Stimulated activated CD8-positive, alpha-beta memory T cell treated with anti-CD3 and anti-CD28 coated beads, Interleukin-12 subunit alpha, Interleukin-12 subunit beta, amount 100 ng/mL, for 24 hours (primary cell): ENCODE data around the gene NFATC1.

Source experiments
- DNase-seq: peaks from one replicate; pipeline ENCODE4 v3.0.0-alpha.2; 2020; ENCODE audit errors: extremely low read depth

NFATC1 gene

DNA sequence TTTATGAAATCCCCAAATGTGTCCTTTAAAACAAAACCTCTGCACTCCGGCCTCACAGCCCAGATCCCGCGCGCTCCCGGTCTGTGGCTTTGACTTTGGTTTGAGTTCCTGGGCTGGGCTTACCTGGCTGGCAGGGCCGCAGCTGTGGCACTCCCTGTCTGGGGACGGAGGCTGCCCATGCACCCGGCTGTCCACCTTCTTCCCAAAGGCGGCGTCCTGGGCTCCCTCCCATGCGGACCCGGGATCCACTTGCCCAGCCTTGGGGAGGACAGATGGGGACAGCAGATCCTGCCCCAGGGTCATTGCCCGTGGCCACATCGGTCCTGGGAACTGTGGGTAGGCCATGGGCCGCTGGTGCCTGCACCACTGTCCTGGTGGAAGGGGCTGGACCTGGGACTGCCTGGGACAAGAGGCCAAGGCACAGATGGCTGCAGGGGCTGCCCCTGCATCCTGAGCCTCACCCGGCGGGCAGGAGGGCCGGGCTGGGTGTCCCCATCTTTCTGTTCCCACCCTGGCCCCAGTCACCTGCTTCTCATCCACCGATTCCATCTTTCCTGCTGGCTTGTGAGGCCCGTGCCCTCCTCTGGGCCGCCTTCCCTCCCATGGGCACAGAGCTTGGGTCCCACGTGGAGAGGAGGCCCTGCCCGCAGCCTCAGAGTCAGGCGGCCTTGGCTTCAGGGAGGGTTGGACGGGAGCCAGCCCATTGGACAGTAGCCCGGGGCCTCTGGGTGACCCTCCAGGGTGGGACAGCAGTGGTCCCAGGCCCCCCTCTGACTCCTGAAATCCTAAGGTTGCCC, 27.7 kb downstream of the NFATC1 start:
- DNase-seq, result no peak

DNA sequence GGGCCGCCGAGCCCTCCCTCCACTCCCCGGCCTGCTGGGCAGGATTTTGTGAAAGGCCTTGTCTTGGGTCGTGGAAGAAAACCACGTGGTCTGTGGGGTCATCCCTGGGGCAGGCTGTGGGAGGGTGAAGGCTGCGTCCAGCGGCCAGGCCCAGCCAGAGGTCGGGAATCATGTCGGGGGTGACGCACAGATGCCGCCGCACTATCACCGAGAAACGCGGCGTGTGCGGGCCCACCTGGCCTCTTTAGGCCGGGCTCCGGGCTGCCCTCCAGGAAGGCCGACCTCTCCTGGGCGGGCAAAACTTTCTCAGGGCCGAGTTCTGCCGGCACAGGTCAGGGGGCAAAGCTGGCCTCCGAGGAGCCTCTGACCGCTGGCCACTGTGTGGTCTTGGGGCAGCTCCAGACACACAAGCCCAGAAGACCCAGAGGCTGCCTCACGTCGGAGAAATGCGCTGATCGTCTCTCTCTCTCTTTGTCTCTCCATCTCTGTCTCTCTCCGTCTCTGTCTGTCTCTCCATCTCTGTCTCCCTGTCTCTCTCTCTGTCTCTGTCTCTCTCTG, 28.4 kb downstream of the NFATC1 start:
- DNase-seq, result no peak

DNA sequence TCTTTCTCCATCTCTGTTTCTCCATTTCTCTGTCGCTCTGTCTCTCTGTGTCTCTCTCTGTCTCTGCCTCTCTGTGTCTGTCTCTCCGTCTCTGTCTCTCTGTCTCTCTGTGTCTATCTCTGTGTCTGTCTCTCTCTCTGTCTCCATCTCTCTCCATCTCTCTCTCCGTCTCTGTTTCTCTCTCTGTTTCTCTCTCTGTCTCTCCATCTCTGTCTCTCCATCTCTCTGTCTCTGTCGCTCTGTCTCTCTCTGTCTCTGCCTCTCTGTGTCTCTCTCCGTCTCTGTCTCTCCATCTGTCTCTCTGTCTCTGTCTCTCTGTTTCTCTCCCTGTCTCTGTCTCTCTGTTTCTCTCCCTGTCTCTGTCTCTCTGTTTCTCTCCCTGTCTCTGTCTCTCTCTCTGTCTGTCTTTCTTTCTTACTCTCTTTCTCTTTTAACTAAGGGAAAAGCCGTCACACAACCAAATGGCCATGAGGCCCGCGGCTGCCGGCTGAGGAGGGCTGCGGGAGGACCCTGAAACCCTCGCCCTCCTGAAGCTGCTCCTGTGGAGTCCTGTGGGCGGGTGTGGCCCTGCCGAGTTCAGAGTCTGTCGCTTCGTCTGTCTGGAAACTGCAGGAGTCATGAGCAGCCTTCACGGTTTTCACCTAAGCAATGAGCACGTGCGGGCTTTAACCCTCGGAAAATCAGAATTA, 29.3 kb downstream of the NFATC1 start:
- DNase-seq, result no peak

DNA sequence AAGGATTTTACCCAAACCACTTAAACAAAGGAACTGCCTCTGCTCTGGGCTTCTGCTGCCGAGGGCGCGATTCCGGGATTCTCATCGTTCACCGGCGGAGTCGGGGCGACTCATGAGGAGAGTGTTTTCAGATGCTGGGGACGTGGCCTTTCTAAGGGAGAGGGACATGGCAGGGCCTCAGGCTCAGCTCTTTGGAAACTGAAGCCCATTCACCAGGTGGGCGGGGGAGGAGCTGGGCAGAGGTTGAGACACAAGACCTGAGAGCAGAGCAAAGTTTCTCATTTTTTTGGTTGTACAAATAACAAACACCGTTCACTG, 29.8 kb downstream of the NFATC1 start:
- DNase-seq, result no peak

DNA sequence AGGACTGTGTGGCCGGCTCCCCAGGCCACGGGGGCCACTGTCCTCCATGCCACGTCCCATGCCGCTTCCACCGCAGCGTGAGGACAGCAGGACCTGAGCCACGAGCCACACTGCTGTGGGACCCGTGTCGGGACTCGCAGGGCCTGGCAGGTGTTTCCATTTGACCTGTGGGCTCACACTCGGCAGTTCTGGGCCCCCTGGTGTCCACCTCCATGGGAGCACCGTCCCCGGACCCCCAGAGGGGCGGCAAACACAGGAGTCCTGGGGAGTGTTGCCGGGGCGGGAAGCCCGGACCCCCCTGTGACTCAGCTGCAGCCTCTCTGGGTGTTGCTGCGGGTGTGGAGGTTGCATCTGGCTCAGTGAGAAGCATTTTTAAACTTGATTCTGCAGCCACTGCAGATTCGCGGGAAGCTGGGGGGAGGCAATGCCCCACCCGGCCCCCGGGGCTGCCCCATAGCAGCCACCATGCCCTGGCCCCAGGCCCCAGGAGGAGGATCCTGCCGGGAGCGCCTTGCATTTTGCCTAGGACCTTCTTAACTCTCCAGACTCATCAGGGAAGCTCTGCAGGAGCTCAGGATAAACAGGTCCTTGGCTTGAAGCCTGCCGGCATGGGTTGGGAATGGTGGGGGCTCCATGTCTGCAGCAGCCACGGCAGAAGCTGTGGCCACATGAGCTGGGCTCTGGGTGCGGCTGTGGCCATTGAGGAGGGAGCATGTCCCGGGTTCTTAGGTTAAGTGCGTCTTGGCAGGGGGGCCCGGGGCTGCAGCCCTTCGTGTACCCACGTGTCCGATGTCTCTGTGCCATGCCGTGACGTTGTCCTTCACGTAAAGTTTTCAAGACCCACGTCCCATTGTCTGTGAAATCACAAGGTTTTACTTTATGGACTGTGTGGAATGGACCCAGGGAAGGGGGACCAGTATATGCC, 30.9 kb downstream of the NFATC1 start:
- DNase-seq, result no peak

DNA sequence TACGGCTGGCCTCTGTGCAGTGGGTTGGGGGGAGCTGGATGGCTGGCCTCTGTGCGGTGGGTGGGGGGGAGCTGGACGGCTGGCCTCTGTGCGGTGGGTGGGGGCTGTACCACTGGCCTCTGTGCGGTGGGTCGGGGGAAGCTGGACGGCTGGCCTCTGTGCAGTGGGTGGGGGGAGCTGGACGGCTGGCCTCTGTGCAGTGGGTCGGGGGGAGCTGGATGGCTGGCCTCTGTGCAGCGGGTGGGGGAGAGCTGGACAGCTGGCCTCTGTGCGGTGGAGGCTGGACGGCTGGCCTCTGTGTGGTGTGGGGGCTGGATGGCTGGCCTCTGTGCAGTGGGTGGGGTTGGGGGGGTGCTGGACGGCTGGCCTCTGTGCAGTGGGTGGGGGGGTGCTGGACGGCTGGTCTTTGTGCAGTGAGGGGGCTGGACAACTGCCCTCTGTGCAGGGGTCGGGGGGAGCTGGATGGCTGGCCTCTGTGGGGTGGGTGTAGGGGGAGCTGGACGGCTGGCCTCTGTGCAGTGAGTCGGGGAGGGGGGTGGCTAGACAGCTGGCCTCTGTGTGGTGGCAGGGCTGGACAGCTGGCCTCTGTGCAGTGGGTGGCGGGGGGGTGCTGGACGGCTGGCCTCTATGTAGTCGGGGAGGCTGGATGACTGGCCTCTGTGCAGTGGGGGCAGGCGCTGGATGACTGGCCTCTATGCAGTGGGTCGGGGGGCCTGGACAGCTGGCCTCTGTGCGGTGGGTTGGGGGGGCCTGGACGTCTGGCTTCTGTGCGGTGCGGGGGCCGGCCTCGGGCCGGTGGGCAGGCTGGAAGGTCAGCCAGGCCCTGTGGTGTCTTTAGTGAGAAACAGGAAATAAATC, 31.9 kb downstream of the NFATC1 start:
- no peak for DNase-seq

DNA sequence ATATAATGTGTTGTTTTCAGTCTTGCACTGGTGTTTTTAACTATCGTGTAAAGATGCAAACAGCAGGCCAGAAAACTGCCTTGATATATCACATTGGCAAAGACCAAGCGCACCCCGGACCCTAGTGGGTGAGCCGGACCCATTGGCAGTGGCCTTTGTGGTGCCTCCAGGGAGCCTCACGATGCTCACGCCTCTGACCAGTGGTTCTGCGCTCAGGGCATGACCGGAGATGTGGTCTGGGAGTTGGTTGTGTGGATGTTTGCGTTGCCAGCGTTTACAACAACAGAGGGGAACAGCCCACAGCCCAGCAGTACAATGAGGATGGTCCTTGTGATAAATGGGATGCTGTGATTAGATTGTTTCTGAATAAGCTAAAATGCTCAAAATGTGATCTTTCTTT, 32.6 kb downstream of the NFATC1 start:
- no peak for DNase-seq

DNA sequence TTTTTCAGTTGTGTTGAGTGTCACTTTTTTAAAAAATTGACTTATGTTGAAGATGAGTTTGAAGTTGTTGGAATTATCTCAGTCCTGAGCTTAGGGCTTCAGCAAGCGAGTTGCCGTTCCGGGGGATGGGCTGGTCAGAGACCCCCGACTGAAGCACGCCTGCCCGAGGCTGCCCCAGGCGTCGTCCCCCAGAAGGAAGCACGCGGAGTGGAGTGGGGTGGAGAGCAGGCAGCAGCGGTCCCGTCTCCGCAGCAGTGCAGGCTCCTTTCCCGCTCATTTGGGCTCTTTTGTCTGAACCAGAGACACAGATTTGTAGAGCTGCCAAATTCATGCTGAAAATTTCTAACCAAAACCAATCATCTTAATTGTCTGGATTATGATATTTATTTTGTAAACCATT, 33.7 kb downstream of the NFATC1 start:
- no peak for DNase-seq

DNA sequence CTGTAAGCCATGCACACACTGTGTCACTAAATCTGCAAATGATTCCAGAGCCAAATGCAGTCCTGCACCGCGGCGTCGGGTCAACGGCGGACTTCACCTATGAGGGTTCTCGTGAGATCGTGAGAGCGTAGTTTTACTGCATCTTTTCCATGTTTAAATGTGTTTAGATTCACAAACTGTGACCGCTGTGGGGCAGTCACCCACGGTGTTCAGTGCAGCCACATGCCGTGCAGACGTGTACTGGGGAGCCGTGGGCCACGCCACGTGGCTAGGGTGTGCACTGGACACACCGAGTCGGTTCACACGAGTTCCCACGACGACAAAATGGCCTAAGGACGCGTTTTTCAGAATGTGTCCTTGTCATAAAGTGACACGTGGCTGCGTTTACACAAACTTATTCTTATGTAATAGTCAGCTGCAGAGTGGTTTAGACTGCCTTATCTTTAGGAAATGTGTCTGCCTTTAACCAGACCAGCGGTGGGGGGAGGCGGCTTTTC, 34.1 kb downstream of the NFATC1 start:
- DNase-seq, result no peak

DNA sequence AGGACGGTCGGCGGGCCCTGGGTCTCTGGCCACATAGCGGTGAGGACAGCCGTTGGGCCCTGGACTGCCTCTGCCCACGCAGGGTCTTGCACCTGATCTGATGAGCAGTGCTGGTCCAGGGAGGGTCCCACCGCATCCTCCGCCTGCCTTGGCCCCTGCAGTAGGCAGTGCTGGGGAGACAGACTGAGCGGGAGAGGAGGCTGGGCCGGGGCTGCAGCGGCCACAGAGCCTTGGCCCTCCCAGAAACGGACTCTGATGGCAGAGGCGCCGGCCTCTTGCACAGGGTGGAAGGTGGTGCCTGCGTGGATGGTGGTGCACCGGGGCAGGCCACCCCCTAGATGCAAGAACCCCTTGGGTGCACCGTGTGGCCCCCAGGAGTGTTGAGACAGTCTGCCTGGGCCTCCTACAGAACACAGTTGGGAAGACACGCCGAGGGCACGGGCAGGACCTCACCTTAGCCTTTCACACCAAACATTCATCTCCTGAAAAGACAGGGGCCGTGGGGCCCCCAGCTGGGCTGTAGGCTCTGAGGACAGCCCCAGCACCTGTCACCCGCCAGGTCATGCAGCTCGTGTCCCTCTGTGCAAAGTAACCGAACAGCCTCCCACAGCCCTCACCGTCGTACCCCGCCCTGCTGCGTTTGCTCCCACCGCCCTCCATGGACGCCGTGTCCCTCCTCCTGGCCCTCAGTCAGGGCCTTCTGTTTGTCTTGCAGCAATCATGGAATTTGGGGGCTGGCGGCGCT, 36.8 kb downstream of the NFATC1 start:
- DNase-seq, result no peak

DNA sequence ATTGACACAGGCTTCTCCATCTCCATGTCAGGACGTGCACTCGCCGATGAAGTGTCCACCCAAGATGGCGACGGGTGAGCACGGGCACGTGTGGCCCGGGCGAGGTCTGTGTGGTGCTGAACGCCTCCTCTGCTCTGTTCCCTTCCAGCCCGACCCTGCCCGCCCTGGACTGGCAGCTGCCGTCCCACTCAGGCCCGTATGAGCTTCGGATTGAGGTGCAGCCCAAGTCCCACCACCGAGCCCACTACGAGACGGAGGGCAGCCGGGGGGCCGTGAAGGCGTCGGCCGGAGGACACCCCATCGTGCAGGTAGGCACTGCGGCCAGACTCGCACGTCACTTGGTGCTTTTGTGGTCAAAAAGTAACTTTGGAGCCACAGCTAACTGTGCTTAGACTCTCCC, 37.7 kb downstream of the NFATC1 start:
- no peak for DNase-seq

DNA sequence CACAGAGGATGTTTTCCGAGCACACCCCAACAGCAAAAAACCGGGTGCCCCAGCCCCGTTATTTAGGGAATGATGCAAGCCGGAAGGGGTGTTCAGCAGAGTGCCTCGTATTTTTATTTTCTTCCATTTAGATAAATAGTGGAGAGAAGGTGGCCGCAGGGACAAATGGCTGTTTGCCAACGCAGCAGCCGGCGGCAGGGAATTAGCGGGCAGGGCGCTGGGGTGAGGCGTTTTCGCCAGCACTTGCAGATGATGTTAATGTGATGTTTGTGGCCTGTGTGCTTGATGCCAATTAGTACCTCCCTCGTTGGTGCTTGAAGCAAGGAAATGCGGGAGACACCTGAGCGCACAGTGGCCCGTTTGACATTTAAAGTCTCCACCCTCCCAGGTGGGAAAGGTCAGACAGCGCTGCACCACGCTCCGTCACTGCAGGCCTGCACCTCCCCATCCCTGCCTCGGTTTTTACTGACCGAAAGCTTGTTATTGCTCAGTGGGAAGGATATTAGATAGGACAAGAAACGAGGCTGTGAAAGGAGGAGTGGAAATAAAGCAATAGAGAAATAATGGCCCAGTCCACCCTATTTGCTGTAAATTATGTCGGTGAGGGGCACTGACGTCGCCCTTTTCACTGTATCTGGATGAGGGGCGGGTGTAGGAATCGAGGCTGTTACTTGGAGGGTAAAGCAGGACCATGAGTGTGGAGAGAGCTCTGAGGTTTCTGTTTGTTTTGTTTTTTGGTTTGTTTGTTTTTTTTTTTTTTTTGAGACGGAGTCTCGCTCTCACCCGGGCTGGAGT, 39.1 kb downstream of the NFATC1 start:
- DNase-seq, result no peak

DNA sequence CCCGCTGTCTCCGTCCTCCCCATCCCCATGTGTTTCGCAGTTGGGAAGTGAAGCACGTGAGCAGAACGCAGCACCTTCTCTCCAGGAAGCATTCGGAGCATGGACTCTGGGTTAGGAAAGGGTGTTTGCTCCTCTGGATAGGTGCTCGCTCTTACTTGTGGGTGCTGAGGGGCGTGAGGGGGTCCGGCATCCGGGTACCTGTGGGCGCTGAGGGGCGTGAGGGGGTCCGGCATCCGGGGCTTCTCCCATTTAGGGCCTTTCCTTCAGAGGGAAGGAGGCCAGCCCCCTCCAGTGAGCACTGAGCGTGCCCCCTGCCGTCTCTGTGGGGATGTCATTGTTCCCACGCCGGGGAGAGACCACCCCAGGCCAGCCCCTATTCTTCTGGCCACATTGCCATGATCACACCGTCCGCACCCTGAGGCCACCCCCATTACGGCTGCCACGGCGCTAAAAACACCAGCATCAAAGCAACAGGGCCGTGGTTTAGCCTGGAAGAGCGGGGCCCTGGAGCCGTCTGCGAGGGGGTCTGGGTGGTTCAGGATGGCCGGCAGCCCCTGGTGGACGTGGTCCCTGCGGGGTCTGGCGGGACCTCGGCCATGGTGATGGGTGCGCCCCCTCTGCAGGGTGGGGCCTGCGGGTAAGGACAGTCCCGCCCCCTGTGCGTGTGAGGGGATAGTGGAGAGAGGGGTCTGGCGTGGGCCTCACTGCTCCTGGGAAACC, 41.0 kb downstream of the NFATC1 start:
- DNase-seq, result no peak

DNA sequence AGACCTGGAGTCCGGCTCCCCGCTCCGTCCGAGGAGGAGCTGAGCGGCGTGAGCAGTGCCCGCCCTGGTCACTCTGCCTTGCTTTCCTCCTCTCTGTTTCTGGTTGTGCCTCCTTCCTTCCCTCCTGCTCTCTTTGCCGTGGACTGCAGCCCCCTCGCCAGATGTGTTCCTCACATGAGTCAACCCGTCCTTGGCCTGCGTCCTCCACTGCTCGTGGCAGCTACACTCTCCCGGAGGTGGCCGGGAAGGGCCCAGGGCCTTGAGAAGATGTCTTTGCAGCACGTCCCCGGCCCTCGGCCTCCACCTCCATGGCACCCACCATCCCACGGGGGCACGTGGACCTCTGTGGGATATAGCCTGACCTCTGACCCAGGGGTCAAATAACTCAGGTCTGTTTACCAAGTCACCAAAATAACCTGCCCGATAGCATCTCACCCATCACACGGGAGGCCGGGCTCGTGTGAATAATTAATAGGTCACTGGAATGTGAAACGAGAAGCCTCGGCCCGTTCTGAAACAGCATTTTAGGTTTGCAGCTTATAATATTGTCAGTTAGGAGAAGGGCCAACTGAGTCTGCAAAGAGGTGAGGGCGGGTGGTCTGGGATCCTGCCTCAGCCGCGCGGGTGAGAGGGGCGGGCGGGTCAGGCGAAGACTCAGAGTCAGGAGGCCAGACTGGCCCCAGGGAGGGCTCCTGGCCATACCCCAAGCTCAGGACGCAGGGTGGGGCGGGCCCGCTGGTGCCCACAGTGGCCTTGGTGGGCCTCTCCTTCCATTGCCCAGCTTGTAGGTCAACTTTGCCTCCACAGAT, 42.6 kb downstream of the NFATC1 start:
- no peak for DNase-seq

DNA sequence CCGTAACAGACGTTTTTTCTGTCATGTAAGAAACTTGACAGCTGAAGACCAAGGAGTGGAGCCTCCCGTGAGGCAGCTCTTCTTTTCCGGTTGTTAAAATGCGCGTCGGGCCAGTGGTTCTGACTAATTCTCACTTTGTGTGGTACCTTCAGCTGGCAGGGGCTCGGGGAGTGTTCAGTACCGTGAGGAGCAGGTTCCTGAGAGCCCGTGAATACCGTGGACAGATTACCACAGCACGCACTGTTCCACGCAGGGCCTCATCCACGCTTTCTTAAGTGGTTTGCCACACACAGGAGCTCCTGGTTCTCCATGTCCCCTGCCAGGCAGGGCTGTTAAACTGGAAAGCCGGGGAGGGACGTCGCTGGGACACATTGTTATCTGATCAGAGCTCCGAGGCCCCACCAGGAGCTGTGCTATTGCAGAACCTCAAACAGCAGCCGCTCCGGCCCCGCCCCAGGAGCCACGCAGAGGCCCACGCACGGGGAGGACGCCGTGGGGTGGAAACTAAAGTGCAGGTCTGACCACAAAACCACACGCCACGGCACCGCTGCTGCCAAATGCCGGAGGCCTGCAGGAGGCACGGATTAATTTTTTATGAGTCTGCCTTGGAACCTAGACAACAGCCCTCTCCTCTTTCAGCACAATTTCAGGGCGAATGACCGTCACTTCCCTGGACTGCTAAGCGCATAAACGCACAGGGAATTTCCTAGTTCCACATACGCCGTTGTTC, 43.3 kb downstream of the NFATC1 start:
- no peak for DNase-seq

DNA sequence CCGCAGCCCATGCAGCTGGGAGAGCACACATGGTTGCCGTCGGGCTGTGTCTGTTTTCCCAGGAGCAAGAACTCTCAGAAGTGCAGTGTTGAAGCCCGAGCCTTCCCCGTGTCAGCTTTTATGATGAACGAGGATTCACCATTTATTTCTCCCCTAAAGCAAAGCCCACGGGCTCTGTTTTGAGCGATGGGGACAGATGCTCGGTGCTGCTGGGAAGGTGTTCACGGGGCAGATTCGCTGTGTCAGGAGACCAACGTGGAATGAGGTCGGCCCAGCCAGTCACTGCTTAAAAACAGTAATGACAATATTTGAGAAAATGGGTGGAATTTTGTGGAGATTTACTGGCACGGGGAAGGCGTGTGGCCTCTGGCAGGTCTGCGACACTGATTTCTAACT, 43.9 kb downstream of the NFATC1 start:
- no peak for DNase-seq
